CD14-positive monocyte (primary cell): ENCODE results near the gene CDH13. TPM values are rescaled to one million over a fixed set of nuclear protein-coding genes. Genes with fewer than 3 reads are reported as not detected.

Source experiments
- DNase-seq, 3 donors: peaks; one replicate each; pipeline ENCODE4 v3.0.0-alpha.2; 2011 to 2022
- H2AFZ ChIP-seq: 2 replicates; pipeline ENCODE4 v1.6.0; 2012; ENCODE audit warnings: mild to moderate bottlenecking, low read depth, low read length, inconsistent platforms; ENCODE audit not compliant: insufficient read depth, poor library complexity, severe bottlenecking
- H3K27ac ChIP-seq, 2 donors: 1 replicate in 1 of 2; 2 replicates in 1 of 2; pipeline ENCODE4 v1.5.1; 2012 to 2013; ENCODE audit warnings: low read length in 2 of 2, control low read depth in 1 of 2, inconsistent platforms in 1 of 2, low read depth in 1 of 2, mild to moderate bottlenecking in 1 of 2
- H3K27me3 ChIP-seq, 2 donors: one replicate each; pipeline versions ENCODE4 v1.6.0 to v1.6.1; 2011 to 2013; ENCODE audit warnings: low read length in 2 of 2; ENCODE audit not compliant: control insufficient read depth in 2 of 2, insufficient read depth in 2 of 2
- H3K36me3 ChIP-seq, 2 donors: replicated peaks in 1 of 2; 1 replicate in 1 of 2; 2 replicates in 1 of 2; pipeline versions ENCODE4 v1.5.1 to v1.6.1; 2012 to 2013; ENCODE audit warnings: low read length in 2 of 2, control low read depth in 1 of 2, inconsistent platforms in 1 of 2, mild to moderate bottlenecking in 1 of 2; ENCODE audit not compliant: insufficient read depth in 2 of 2, control insufficient read depth in 1 of 2
- H3K4me1 ChIP-seq, 2 donors: 1 replicate in 1 of 2; 2 replicates in 1 of 2; pipeline versions ENCODE4 v1.5.1 to v1.6.1; 2012 to 2013; ENCODE audit warnings: low read length in 2 of 2, control low read depth in 1 of 2, inconsistent platforms in 1 of 2, mild to moderate bottlenecking in 1 of 2, moderate library complexity in 1 of 2; ENCODE audit not compliant: insufficient read depth in 2 of 2, control insufficient read depth in 1 of 2
- H3K4me2 ChIP-seq: replicated peaks from 2 replicates; pipeline ENCODE3; 2012; ENCODE audit warnings: low read length, moderate library complexity, mild to moderate bottlenecking; ENCODE audit not compliant: poor library complexity, severe bottlenecking; ENCODE audit errors: extremely low read depth
- H3K4me3 ChIP-seq, 3 experiments: fragments of 200-600 bp in 1 of 3; sonication (generic) in 1 of 3; replicated peaks in 1 of 3; 1 replicate in 2 of 3; 2 replicates in 1 of 3; pipeline ENCODE4 v1.5.1; 2011 to 2013; ENCODE audit warnings: low read length in 3 of 3, mild to moderate bottlenecking in 3 of 3, control low read depth in 2 of 3, low read depth in 2 of 3, inconsistent platforms in 1 of 3, moderate library complexity in 1 of 3
- H3K79me2 ChIP-seq: 2 replicates; pipeline ENCODE4 v1.6.0; 2012; ENCODE audit warnings: mild to moderate bottlenecking, control low read depth, inconsistent platforms, low read length, moderate library complexity; ENCODE audit not compliant: insufficient read depth
- H3K9ac ChIP-seq: 2 replicates; pipeline ENCODE4 v1.6.0; 2017; ENCODE audit warnings: low read length, mild to moderate bottlenecking; ENCODE audit not compliant: insufficient read depth, poor library complexity, severe bottlenecking
- H3K9me3 ChIP-seq, 2 donors: replicated peaks in 1 of 2; 1 replicate in 1 of 2; 2 replicates in 1 of 2; pipeline versions ENCODE4 v1.5.1 to v1.6.1; 2012 to 2013; ENCODE audit warnings: low read length in 2 of 2, control low read depth in 1 of 2; ENCODE audit not compliant: control insufficient read depth in 1 of 2, insufficient read depth in 1 of 2
- H4K20me1 ChIP-seq: 2 replicates; pipeline ENCODE4 v1.6.0; 2012; ENCODE audit warnings: mild to moderate bottlenecking, low read length, control low read depth, moderate library complexity; ENCODE audit not compliant: insufficient read depth
- H3K27ac Mint-ChIP-seq, 7 donors: one replicate each; pipeline ENCODE4 v1.8.0; 2020; ENCODE audit warnings: mild to moderate bottlenecking in 7 of 7, mixed read lengths in 7 of 7, moderate library complexity in 6 of 7, inconsistent platforms in 2 of 7
- H3K27me3 Mint-ChIP-seq, 3 donors: one replicate each; pipeline ENCODE4 v1.8.0; 2021 to 2022; ENCODE audit warnings: low read depth in 3 of 3, mild to moderate bottlenecking in 3 of 3, mixed read lengths in 3 of 3, moderate library complexity in 3 of 3, inconsistent platforms in 1 of 3
- H3K36me3 Mint-ChIP-seq, 2 donors: one replicate each; pipeline ENCODE4 v1.8.0; 2020; ENCODE audit warnings: mixed read lengths in 2 of 2, inconsistent platforms in 1 of 2, mild to moderate bottlenecking in 1 of 2
- H3K4me1 Mint-ChIP-seq: one replicate; pipeline ENCODE4 v1.8.0; 2020; ENCODE audit warnings: mild to moderate bottlenecking, mixed read lengths
- H3K4me3 Mint-ChIP-seq, 2 donors: one replicate each; pipeline ENCODE4 v1.8.0; 2020; ENCODE audit warnings: mild to moderate bottlenecking in 2 of 2, mixed read lengths in 2 of 2, moderate library complexity in 1 of 2
- H3K9me3 Mint-ChIP-seq, 7 donors: one replicate each; pipeline ENCODE4 v1.8.0; 2020 to 2022; ENCODE audit warnings: mixed read lengths in 7 of 7, mild to moderate bottlenecking in 6 of 7, moderate library complexity in 6 of 7, inconsistent platforms in 2 of 7
- CTCF ChIP-seq: fragments of 200-600 bp; IDR thresholded peaks from one replicate; pipeline ENCODE4 v1.8.0; 2022; ENCODE audit warnings: antibody characterized with exemption, mild to moderate bottlenecking
- WGBS: methylation state at CpG from one replicate; pipeline ENCODE4 v1.1.5; 2013; ENCODE audit warnings: missing lambda C conversion rate; ENCODE audit not compliant: insufficient coverage; 5-methylcytosine and 5-hydroxymethylcytosine counted together
- intact Hi-C, 2 donors: fragments of 100-400 bp; cut with micrococcal nuclease; formaldehyde crosslinking; loops; one replicate each; pipeline versions ENCODE4 v1.15.0 to v1.15.1; 2023
- polyA plus RNA-seq, 3 donors: library from polyadenylated mRNA; depleted of rRNA in 1 of 3; unstranded in 2 of 3; stranded (reverse) in 1 of 3; fragments of 300-500 nt in 2 of 3; fragments of >200 nt in 1 of 3; fragmentation: Illumina TruSeq in 2 of 3; gene quantifications; 1 replicate in 2 of 3; 2 replicates in 1 of 3; pipeline ENCODE4 v1.2.3, GENCODE V29; 2012 to 2021

CDH13 gene
- polyA plus RNA-seq, 3 donors = 0.13 to 0.19 TPM; not detected in 1

DNA sequence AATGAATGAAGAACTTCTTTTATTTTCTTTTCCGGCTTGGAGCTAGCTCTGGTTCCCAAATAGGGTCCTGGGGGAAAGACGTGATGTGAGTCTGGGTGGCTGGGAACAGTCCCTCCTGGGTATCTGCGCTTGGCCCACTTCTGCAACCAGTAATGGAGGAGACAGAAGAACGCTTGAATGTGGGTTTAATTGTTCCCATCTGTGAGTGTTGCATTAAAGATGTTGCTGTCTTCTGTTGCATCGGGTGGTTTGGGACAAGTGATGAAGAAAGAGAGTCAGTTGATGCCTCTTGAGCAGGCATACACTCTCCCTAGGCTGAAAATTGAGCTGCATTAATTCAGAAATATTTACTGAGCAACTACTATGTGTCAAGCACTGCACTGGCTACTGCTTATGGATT lies 511.1 kb downstream of the CDH13 start:
- Histone ChIP-seq H3K4me1 (no peaks in the 10 kb centered on the region), H3K9ac (no peak overlapping the region), H3K36me3 (no peaks in the 10 kb centered on the region), H3K9me3 (no peaks in the 10 kb centered on the region), H3K4me3 (no peak overlapping the region), H3K4me2 (no peak overlapping the region), H3K27ac (no peak overlapping the region), H3K27me3 (peaks cover 0 to 24% of the 10 kb centered on the region in 2 donors), H4K20me1 (no peaks in the 10 kb centered on the region), H2AFZ (no peak overlapping the region), H3K79me2 (no peaks in the 10 kb centered on the region)
- 67% methylated on average over 5 of the region's 5 CpGs for WGBS
- no peak for TF ChIP-seq CTCF
- Mint-ChIP-seq H3K27ac (no peak overlapping the region), H3K36me3 (no peaks in the 10 kb centered on the region), H3K4me1 (peaks cover 2% of the 10 kb centered on the region), H3K27me3 (peaks cover 31 to 57% (median 39%) of the 10 kb centered on the region in 3 donors), H3K9me3 (peaks cover 0 to 15% (median 0%) of the 10 kb centered on the region in 7 donors), H3K4me3 (peak overlapping the region in 1 of 2 donors; percentile 84)
- intact Hi-C loops = no loop called here
- no peak for DNase-seq

- DNase-seq = no peak
- Mint-ChIP-seq H3K4me3 (peak overlapping the region in 1 of 2 donors; percentile 16), H3K4me1 (peaks cover 2% of the 10 kb centered on the region), H3K27me3 (peaks cover 30 to 59% (median 38%) of the 10 kb centered on the region in 3 donors), H3K36me3 (no peaks in the 10 kb centered on the region), H3K27ac (no peak overlapping the region), H3K9me3 (peaks cover 0 to 15% (median 0%) of the 10 kb centered on the region in 7 donors)
- Histone ChIP-seq H3K27me3 (peaks cover 0 to 22% of the 10 kb centered on the region in 2 donors), H3K36me3 (no peaks in the 10 kb centered on the region), H3K9ac (no peak overlapping the region), H3K9me3 (no peaks in the 10 kb centered on the region), H3K4me3 (no peak overlapping the region), H3K4me2 (no peak overlapping the region), H3K79me2 (no peaks in the 10 kb centered on the region), H3K27ac (no peak overlapping the region), H2AFZ (no peak overlapping the region), H3K4me1 (no peaks in the 10 kb centered on the region), H4K20me1 (no peaks in the 10 kb centered on the region)
- no peak for TF ChIP-seq CTCF
- WGBS = 82% methylated on average over 7 of the region's 7 CpGs
- intact Hi-C loops = no loop called here
Measured at GRCh38 chr16:83138512-83138911, 511.7 kb downstream of the CDH13 start.
